ENCODE data around the gene TCF7L1. TPM values are rescaled to one million over a fixed set of nuclear protein-coding genes. Genes with fewer than 3 reads are reported as not detected.

TCF7L1 gene
- total RNA-seq, 1 donor from 2014 or later, result 83.8 TPM

DNA sequence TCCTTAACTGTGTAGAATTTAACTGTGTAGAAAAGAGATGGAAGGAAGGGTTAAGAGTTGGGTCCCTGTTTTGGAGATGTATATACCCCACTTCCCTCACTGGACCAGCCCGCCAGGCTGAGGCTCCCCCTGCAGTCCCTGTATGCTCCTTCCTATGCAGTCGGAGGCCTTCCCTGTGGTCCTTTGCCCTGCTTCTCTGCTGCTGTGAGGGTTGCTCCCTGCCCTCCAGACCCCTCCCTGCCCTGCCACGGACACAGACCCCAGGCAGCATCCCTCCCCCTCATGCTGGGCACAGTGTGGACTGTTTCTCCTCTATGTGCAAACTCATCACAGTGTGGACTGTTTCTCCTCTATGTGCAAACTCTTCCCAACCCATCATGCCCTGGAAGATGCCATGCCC is 105.9 kb downstream of the TCF7L1 start:
- Mint-ChIP-seq H3K4me1 (ENCODE audit: unreplicated experiment) (peaks cover 74% of the 10 kb centered on the region), H3K27ac (ENCODE audit: unreplicated experiment) (no peak overlapping the region), H3K36me3 (ENCODE audit: low read depth, unreplicated experiment) (peaks cover 6% of the 10 kb centered on the region), H3K9me3 (ENCODE audit: unreplicated experiment) (no peaks in the 10 kb centered on the region), H3K4me3 (ENCODE audit: unreplicated experiment) (no peak overlapping the region), H3K27me3 (ENCODE audit: unreplicated experiment) (peaks cover 22% of the 10 kb centered on the region)
- DNase-seq (ENCODE audit: low spot score), result no peak
- TF ChIP-seq, protein P1, sequence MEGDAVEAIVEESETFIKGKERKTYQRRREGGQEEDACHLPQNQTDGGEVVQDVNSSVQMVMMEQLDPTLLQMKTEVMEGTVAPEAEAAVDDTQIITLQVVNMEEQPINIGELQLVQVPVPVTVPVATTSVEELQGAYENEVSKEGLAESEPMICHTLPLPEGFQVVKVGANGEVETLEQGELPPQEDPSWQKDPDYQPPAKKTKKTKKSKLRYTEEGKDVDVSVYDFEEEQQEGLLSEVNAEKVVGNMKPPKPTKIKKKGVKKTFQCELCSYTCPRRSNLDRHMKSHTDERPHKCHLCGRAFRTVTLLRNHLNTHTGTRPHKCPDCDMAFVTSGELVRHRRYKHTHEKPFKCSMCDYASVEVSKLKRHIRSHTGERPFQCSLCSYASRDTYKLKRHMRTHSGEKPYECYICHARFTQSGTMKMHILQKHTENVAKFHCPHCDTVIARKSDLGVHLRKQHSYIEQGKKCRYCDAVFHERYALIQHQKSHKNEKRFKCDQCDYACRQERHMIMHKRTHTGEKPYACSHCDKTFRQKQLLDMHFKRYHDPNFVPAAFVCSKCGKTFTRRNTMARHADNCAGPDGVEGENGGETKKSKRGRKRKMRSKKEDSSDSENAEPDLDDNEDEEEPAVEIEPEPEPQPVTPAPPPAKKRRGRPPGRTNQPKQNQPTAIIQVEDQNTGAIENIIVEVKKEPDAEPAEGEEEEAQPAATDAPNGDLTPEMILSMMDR (IDR thresholded peaks at IDR 0.05; ENCODE audit: unreplicated experiment), result no peak

DNA sequence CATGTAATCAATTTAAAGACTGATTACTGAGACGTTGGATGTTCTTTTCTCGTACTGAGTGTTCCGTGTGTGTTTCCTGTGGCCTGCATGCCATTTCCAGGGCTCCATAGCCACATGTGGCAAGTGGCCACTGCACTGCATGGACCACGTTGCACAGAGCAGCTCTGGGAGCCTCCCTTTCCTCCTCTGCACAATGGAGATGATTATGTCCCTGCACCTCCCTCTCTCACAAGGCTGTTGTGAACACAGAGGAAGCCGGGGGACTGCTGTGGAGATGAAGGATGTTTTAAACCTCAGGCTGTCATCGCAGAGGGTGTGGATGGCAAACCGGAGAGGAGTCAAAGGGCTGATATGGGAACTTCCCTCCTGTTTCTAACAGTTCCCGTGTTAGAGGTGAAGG is 106.9 kb downstream of the TCF7L1 start:
- TF ChIP-seq, protein P1 (IDR thresholded peaks at IDR 0.05; ENCODE audit: unreplicated experiment), result no peak
- H3K27ac Mint-ChIP-seq (ENCODE audit: unreplicated experiment), result peak overlapping the region; percentile 14
- H3K4me3 Mint-ChIP-seq (ENCODE audit: unreplicated experiment), result no peak overlapping the region
- no peak for DNase-seq (ENCODE audit: low spot score)
- peaks cover 21% of the 10 kb centered on the region for H3K27me3 Mint-ChIP-seq (ENCODE audit: unreplicated experiment)
- H3K36me3 Mint-ChIP-seq (ENCODE audit: low read depth, unreplicated experiment), result peaks cover 15% of the 10 kb centered on the region
- no peaks in the 10 kb centered on the region for H3K9me3 Mint-ChIP-seq (ENCODE audit: unreplicated experiment)
- peaks cover 75% of the 10 kb centered on the region for H3K4me1 Mint-ChIP-seq (ENCODE audit: unreplicated experiment)

DNA sequence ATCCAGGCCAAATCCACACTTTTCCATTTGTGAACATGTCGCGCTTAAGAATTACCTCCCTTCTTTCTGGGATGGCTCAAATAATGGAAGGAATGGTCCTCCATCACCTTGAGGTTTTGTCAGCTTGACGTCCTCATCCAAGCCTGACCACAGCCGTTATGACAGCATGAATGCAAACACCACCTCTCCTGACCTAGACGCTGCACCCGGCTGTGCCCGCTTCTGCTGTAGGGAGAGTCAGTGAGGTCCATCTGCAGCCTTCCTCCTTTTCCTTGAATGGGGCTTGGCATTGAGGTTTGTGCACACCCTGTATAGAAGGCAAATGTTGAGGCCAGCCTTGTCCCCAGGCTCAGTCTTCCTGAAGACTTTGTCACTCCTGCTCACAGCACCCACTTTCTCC is 109.1 kb downstream of the TCF7L1 start:
- H3K27ac Mint-ChIP-seq (ENCODE audit: unreplicated experiment), result no peak overlapping the region
- H3K36me3 Mint-ChIP-seq (ENCODE audit: low read depth, unreplicated experiment), result peaks cover 15% of the 10 kb centered on the region

DNA sequence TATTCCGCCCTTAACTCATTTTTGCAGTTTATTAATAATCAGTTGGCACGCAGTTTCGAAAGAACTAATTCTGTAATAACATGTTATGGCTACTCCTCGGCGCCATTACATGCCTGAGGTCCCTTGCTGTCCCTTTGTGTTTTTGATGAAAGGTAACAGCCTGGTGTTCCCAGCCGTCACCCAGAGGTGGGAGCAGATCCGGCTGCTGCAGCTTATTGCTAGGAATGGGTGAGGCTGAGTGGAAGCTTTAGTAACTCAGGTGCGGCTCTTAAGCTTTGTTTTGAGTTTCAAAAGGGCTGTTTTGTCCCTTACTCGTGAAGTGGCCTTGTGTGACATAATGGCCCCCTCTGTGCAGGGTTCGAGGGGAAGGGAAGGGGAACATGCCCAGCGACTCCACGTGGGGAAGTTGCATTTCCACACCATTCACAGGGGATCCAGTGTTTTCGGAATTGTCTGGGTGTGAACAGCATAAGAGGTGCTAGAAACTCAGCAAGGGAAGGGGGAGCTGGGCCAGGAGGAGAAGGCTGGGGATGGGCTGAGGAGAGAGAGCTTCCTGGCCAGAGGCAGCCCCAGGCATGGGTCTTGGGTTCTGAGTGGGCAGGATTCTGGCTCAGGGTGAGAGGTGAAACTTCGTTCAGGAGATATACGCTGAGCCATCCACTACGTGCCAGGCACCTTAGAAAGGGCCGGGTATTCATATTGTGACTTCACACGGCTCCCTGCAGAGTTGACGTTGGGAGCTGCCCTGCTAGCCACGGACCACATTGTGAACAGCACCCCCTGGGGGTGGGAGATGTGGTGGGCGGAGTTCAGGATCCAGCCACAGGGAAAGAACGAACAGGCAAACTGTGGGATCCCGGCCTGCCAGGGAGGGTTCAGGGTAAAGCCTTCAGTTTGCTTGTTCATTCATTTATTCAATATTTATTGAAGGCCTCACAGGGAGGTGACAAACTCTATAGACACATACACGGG is 110.2 kb downstream of the TCF7L1 start:
- Mint-ChIP-seq H3K9me3 (ENCODE audit: unreplicated experiment) (no peaks in the 10 kb centered on the region), H3K27ac (ENCODE audit: unreplicated experiment) (peak overlapping the region; percentile 30), H3K4me3 (ENCODE audit: unreplicated experiment) (no peak overlapping the region), H3K27me3 (ENCODE audit: unreplicated experiment) (peaks cover 10% of the 10 kb centered on the region), H3K36me3 (ENCODE audit: low read depth, unreplicated experiment) (peaks cover 15% of the 10 kb centered on the region), H3K4me1 (ENCODE audit: unreplicated experiment) (peaks cover 77% of the 10 kb centered on the region)
- peak; percentile 72 for DNase-seq (ENCODE audit: low spot score)
- TF ChIP-seq, protein P1 (IDR thresholded peaks at IDR 0.05; ENCODE audit: unreplicated experiment), result peak; percentile 53

More for the DNA sequence above, 109.1 kb downstream of the TCF7L1 start:
- Mint-ChIP-seq H3K4me3 (ENCODE audit: unreplicated experiment) (no peak overlapping the region), H3K9me3 (ENCODE audit: unreplicated experiment) (no peaks in the 10 kb centered on the region), H3K27me3 (ENCODE audit: unreplicated experiment) (peaks cover 16% of the 10 kb centered on the region), H3K4me1 (ENCODE audit: unreplicated experiment) (peaks cover 77% of the 10 kb centered on the region)
- TF ChIP-seq, protein P1 (IDR thresholded peaks at IDR 0.05; ENCODE audit: unreplicated experiment), result no peak
- DNase-seq (ENCODE audit: low spot score), result no peak

DNA sequence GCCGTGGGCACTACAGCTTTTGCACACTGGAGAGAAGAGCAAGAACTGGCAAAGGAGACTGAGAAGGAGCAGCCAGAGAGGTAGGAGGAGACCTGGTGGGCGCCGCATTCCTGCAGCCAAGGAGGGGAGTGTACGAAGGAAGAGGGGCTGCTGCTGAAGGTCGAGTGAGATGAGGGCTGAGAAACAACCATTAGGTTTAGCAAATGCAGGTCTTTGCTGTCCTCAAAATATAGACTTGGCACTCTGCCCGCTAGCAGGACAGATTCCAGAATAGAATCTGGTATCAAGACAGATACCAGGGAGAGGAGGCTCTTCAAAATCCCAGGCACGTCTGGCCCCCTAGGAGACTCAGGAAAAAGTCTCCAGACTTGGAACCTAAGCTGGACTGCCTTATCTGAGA is 111.6 kb downstream of the TCF7L1 start:
- Mint-ChIP-seq H3K4me3 (ENCODE audit: unreplicated experiment) (peak overlapping the region; percentile 52), H3K4me1 (ENCODE audit: unreplicated experiment) (peaks cover 86% of the 10 kb centered on the region), H3K27ac (ENCODE audit: unreplicated experiment) (peak overlapping the region; percentile 27), H3K36me3 (ENCODE audit: low read depth, unreplicated experiment) (peaks cover 15% of the 10 kb centered on the region), H3K27me3 (ENCODE audit: unreplicated experiment) (peaks cover 8% of the 10 kb centered on the region), H3K9me3 (ENCODE audit: unreplicated experiment) (no peaks in the 10 kb centered on the region)
- DNase-seq (ENCODE audit: low spot score), result no peak
- TF ChIP-seq, protein P1 (IDR thresholded peaks at IDR 0.05; ENCODE audit: unreplicated experiment), result no peak

Data from endothelial cell (in vitro differentiated cells).